Activated T-cell treated with anti-CD3 and anti-CD28 coated beads, Interleukin-2, amount 50 U/mL, for 24 hours (primary cell): ENCODE results near the gene TLE4.

ENCODE experiments used
- DNase-seq: peaks from one replicate; pipeline ENCODE4 v3.0.0-alpha.2; 2020
- H3K27ac Mint-ChIP-seq: 2 replicates; pipeline ENCODE4 v1.8.0; 2020; ENCODE audit warnings: mild to moderate bottlenecking, mixed read lengths
- H3K27me3 Mint-ChIP-seq: 2 replicates; pipeline ENCODE4 v1.8.0; 2020; ENCODE audit warnings: mixed read lengths
- H3K36me3 Mint-ChIP-seq: 2 replicates; pipeline ENCODE4 v1.8.0; 2020; ENCODE audit warnings: low read depth, mixed read lengths
- H3K4me1 Mint-ChIP-seq: 2 replicates; pipeline ENCODE4 v1.8.0; 2020; ENCODE audit warnings: low read depth, mixed read lengths
- H3K4me3 Mint-ChIP-seq: 2 replicates; pipeline ENCODE4 v1.8.0; 2020; ENCODE audit warnings: mild to moderate bottlenecking, moderate library complexity, mixed read lengths
- H3K9me3 Mint-ChIP-seq: 2 replicates; pipeline ENCODE4 v1.8.0; 2020; ENCODE audit warnings: mixed read lengths

The TLE4 gene

DNA sequence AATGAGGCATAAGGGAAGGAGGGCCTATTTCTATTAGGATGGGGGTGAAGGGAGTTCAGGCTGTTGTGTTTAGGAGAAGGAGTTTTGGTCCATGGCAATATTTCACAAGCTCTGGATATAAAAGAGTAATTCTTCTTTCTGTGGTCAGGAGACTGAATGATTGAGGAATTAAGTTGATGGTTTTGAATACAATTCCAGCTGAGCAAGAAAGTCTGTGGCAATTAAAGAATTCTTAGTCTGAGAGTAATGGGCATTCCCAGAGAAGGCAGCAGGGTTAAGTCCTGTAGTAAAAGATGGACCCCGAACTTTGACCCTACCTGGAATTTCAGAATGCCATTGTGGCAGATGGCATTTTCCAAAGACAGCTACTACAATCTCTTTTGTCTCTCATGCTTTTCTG lies 202.6 kb downstream of the TLE4 start:
- no peak for DNase-seq
- Mint-ChIP-seq H3K36me3 (no peaks in the 10 kb centered on the region), H3K27ac (no peak overlapping the region), H3K9me3 (no peaks in the 10 kb centered on the region), H3K4me1 (no peaks in the 10 kb centered on the region), H3K27me3 (peaks cover 3% of the 10 kb centered on the region), H3K4me3 (no peak overlapping the region)
